Measurements from ENCODE around the gene PCMTD2. TPM values are rescaled to one million over a fixed set of nuclear protein-coding genes. Genes with fewer than 3 reads are reported as not detected.

The PCMTD2 gene
- total RNA-seq, 2 experiments from 2014 or later: 47.0 to 51.7 TPM

GRCh38 chr20:64242797-64243475, 12.6 kb upstream of the PCMTD2 start:
- BruUV-seq (replicated peaks): no TSS peak
- POLR2A ChIA-PET: interaction anchor here (0.9 to 1.5 kb wide), 2 partner anchors 9 to 12 kb away, joined by 3 read pairs; no protein-coding TSS in a partner anchor

GRCh38 chr20:64244281-64244805, 11.2 kb upstream of the PCMTD2 start:
- ChIA-PET CTCF (ENCODE audit: unreplicated experiment) (interaction anchor here (1.0 kb wide), 1 partner anchor 12 kb away, joined by 4 read pairs; the partner anchor contains the start of gene PCMTD2), POLR2A (interaction anchor here (1.5 kb wide), 1 partner anchor 11 kb away, joined by 3 read pairs; no protein-coding TSS in a partner anchor)
- Histone ChIP-seq H3K27ac (ENCODE audit: low read depth, low read length, poor library complexity, severe bottlenecking) (no peak overlapping the region), H3K36me3 (ENCODE audit: insufficient read depth, low read length) (no peaks in the 10 kb centered on the region), H3K4me2 (ENCODE audit: low read length) (no peak overlapping the region), H3K4me1 (ENCODE audit: insufficient read depth, low read length, poor library complexity, severe bottlenecking) (no peaks in the 10 kb centered on the region), H3K9me2 (ENCODE audit: insufficient read depth, low read length) (no peaks in the 10 kb centered on the region), H3K9me3 (ENCODE audit: low read length) (no peaks in the 10 kb centered on the region), H3K4me3 (ENCODE audit: low read depth, low read length, poor library complexity, severe bottlenecking) (no peak overlapping the region), H4K20me1 (ENCODE audit: insufficient read depth, low read length) (no peaks in the 10 kb centered on the region), H2AFZ (ENCODE audit: low read length) (no peak overlapping the region), H3K79me2 (ENCODE audit: insufficient read depth, low read depth, low read length) (no peaks in the 10 kb centered on the region)
- no peak for DNase-seq (ENCODE audit: low spot score)
- TF ChIP-seq EZH2phosphoT487 (IDR thresholded peaks at IDR 0.05; ENCODE audit: borderline replicate concordance, low read depth, low read length) (no peak), CTCF (conservative IDR thresholded peaks at IDR 0.05; ENCODE audit: low read length) (no peak)
- no TSS peak for BruUV-seq (replicated peaks)
- intact Hi-C loops (cut with micrococcal nuclease; ENCODE audit: unreplicated experiment): no loop called here

More at GRCh38 chr20:64242797-64243475, 12.6 kb upstream of the PCMTD2 start:
- Histone ChIP-seq H3K27ac (ENCODE audit: low read depth, low read length, poor library complexity, severe bottlenecking) (no peak overlapping the region), H3K79me2 (ENCODE audit: insufficient read depth, low read depth, low read length) (no peaks in the 10 kb centered on the region), H3K9me2 (ENCODE audit: insufficient read depth, low read length) (no peaks in the 10 kb centered on the region), H3K9me3 (ENCODE audit: low read length) (no peaks in the 10 kb centered on the region), H2AFZ (ENCODE audit: low read length) (no peak overlapping the region), H4K20me1 (ENCODE audit: insufficient read depth, low read length) (no peaks in the 10 kb centered on the region), H3K4me2 (ENCODE audit: low read length) (no peak overlapping the region), H3K36me3 (ENCODE audit: insufficient read depth, low read length) (no peaks in the 10 kb centered on the region), H3K4me3 (ENCODE audit: low read depth, low read length, poor library complexity, severe bottlenecking) (no peak overlapping the region), H3K4me1 (ENCODE audit: insufficient read depth, low read length, poor library complexity, severe bottlenecking) (no peaks in the 10 kb centered on the region)
- no peak for TF ChIP-seq CTCF (conservative IDR thresholded peaks at IDR 0.05; ENCODE audit: low read length)
- no peak for TF ChIP-seq EZH2phosphoT487 (IDR thresholded peaks at IDR 0.05; ENCODE audit: borderline replicate concordance, low read depth, low read length)
- intact Hi-C loops (cut with micrococcal nuclease; ENCODE audit: unreplicated experiment): no loop called here
- CTCF ChIA-PET (ENCODE audit: unreplicated experiment): interaction anchor here (0.6 to 1.0 kb wide), 2 partner anchors 13 to 141 kb away, joined by 4 read pairs; partner anchors contain the start of gene PCMTD2
- DNase-seq (ENCODE audit: low spot score): no peak

Data from OCI-LY7 (cell line).